ENCODE measurements around the gene OR13F1. TPM values are rescaled to one million over a fixed set of nuclear protein-coding genes. Genes with fewer than 3 reads are reported as not detected.
"Not testable (repeated sequence)": the region's sequence is repeated elsewhere in the genome, so short reads cannot be mapped to it uniquely, and the experiment has no call there.

Gene OR13F1
- total and polyA plus RNA-seq, 10 of the 15 experiments (the other 5 are each of a cell fraction or from before 2014, with no cell fraction given) = not detected

DNA sequence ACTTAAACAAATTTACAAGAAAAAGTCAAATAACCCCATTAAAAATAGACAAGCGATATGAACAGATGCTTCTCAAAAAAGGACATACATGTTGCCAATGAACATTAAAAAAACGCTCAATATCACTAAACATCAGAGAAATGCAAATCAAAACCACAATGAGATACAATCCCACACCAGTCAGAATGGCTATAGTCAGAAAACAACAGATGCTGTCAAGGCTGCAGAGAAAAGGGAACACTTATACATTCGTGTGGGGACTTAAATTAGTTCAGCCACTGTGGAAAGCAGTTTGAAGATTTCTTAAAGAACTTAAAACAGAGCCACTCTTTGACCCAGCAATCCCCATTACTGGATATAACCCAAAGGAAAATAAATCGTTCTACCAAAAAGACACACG, 10.8 kb downstream of the OR13F1 start:
- TF ChIP-seq SIN3A (IDR thresholded peaks at IDR 0.05; ENCODE audit: low read depth, low read length) (no peak), SREBF2 (IDR thresholded peaks at IDR 0.05; ENCODE audit: low read length) (no peak), RUNX3 (IDR thresholded peaks at IDR 0.05; ENCODE audit: low read length) (no peak), MXI1 (IDR thresholded peaks at IDR 0.05; ENCODE audit: low read depth, low read length) (no peak)
- TF ChIP-seq, protein P1, sequence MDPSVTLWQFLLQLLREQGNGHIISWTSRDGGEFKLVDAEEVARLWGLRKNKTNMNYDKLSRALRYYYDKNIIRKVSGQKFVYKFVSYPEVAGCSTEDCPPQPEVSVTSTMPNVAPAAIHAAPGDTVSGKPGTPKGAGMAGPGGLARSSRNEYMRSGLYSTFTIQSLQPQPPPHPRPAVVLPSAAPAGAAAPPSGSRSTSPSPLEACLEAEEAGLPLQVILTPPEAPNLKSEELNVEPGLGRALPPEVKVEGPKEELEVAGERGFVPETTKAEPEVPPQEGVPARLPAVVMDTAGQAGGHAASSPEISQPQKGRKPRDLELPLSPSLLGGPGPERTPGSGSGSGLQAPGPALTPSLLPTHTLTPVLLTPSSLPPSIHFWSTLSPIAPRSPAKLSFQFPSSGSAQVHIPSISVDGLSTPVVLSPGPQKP (IDR thresholded peaks at IDR 0.05; ENCODE audit: low read depth, low read length) = no peak
- no peaks in the 10 kb centered on the region for H4K20me1 ChIP-seq (ENCODE audit: control insufficient read depth, insufficient read depth)
- no peak overlapping the region for H3K4me3 ChIP-seq
- ChIA-PET SMC1A (ENCODE audit: uncharacterized antibody, unreplicated experiment) (interaction anchor here (0.6 to 1.0 kb wide), 2 partner anchors 16 kb away, joined by 3 read pairs; no protein-coding TSS in a partner anchor), RAD21 (ENCODE audit: unreplicated experiment) (no interaction called here), POLR2A (interaction anchor here (0.6 kb wide), 1 partner anchor 87 kb away, joined by 3 read pairs; no protein-coding TSS in a partner anchor), CTCF (no interaction called here)
- ATAC-seq = peak; percentile 36; the same call in 1 of the 3 replicates
- H3K4me2 ChIP-seq (ENCODE audit: control insufficient read depth, insufficient read depth) = no peak overlapping the region
- no peaks in the 10 kb centered on the region for H3K79me2 ChIP-seq (ENCODE audit: control insufficient read depth, insufficient read depth, low read length)
- DNase-seq (ENCODE audit: low read depth, low spot score) = no peak
- H3K36me3 ChIP-seq (ENCODE audit: control insufficient read depth in 2 of 2, insufficient read depth in 2 of 2, low read length in 1 of 2) = no peaks in the 10 kb centered on the region
- no TSS peak for BruUV-seq (replicated peaks)
- no peaks in the 10 kb centered on the region for H3K27me3 ChIP-seq (replicated peaks in 1 of 2; ENCODE audit: control insufficient read depth in 2 of 2, insufficient read depth in 2 of 2, low read length in 1 of 2)
- H3K9ac ChIP-seq (ENCODE audit: control insufficient read depth, insufficient read depth, low read length) = no peak overlapping the region
- intact Hi-C loops (cut with micrococcal nuclease; ENCODE audit: unreplicated experiment) = no loop called here
- H3K4me1 ChIP-seq (ENCODE audit: control insufficient read depth, insufficient read depth, low read length) = no peaks in the 10 kb centered on the region
- H3K27ac ChIP-seq (ENCODE audit: control insufficient read depth, insufficient read depth) = no peak overlapping the region
- in situ Hi-C loops (cut with MboI) = no loop called here
- WGBS (ENCODE audit: insufficient coverage, insufficient replicate concordance, low lambda C conversion rate, missing lambda C conversion rate) = 14% methylated on average over 5 of the region's 5 CpGs
- H3K9me3 ChIP-seq (replicated peaks; ENCODE audit: control insufficient read depth, insufficient read depth, low read length) = no peaks in the 10 kb centered on the region
- no peak for FAIRE-seq
- no peak overlapping the region for H2AFZ ChIP-seq (ENCODE audit: control insufficient read depth, low read depth, low read length)

DNA sequence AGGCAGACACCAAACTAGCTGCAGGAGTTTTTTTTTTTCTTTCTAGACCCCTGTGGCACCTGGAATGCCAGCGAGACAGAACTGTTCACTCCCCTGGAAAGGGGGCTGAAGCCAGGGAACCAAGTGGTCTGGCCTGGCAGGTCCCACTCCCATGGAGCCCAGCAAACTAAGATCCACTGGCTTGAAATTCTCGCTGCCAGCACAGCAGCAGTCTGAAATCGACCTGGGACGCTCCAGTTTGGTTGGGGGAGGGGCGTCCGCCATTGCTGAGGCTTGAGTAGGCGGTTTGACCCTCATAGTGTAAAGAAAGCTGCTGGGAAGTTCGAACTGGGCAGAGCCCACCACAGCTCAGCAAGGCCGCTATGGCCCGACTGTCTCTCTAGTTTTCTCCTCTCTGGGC, 16.2 kb downstream of the OR13F1 start:
- H3K9me3 ChIP-seq (replicated peaks; ENCODE audit: control insufficient read depth, insufficient read depth, low read length); RAD21 ChIA-PET (ENCODE audit: unreplicated experiment); H3K27ac ChIP-seq (ENCODE audit: control insufficient read depth, insufficient read depth); H3K4me1 ChIP-seq (ENCODE audit: control insufficient read depth, insufficient read depth, low read length); H3K4me2 ChIP-seq (ENCODE audit: control insufficient read depth, insufficient read depth); H2AFZ ChIP-seq (ENCODE audit: control insufficient read depth, low read depth, low read length); CTCF ChIA-PET; H4K20me1 ChIP-seq (ENCODE audit: control insufficient read depth, insufficient read depth); DNase-seq (ENCODE audit: low read depth, low spot score); SMC1A ChIA-PET (ENCODE audit: uncharacterized antibody, unreplicated experiment); ATAC-seq; H3K9ac ChIP-seq (ENCODE audit: control insufficient read depth, insufficient read depth, low read length); H3K4me3 ChIP-seq; H3K36me3 ChIP-seq (ENCODE audit: control insufficient read depth in 2 of 2, insufficient read depth in 2 of 2, low read length in 1 of 2); H3K27me3 ChIP-seq (replicated peaks in 1 of 2; ENCODE audit: control insufficient read depth in 2 of 2, insufficient read depth in 2 of 2, low read length in 1 of 2); in situ Hi-C loops (cut with MboI); BruUV-seq (replicated peaks); FAIRE-seq; POLR2A ChIA-PET; intact Hi-C loops (cut with micrococcal nuclease; ENCODE audit: unreplicated experiment); H3K79me2 ChIP-seq (ENCODE audit: control insufficient read depth, insufficient read depth, low read length): not testable (repeated sequence)
- WGBS (ENCODE audit: insufficient coverage, insufficient replicate concordance, low lambda C conversion rate, missing lambda C conversion rate) = 6% methylated on average over 10 of the region's 10 CpGs

All from GM12878 (cell line).